ENCODE results near the gene NFIA.

Gene NFIA

GRCh38 chr1:61491497-61491896 is 409.1 kb downstream of the NFIA start:
- no peak overlapping the region for H3K23ac ChIP-seq (ENCODE audit: low read length)
- H4K91ac ChIP-seq (ENCODE audit: low read depth, low read length): no peak overlapping the region
- H3K4me1 ChIP-seq (ENCODE audit: control insufficient read depth in 1 of 2, insufficient read depth in 2 of 2, low read length in 2 of 2): no peaks in the 10 kb centered on the region
- no peak overlapping the region for H4K12ac ChIP-seq (ENCODE audit: low read depth, low read length)
- H3K79me1 ChIP-seq (ENCODE audit: low read length): no peaks in the 10 kb centered on the region
- no peak overlapping the region for H3K4me3 ChIP-seq (ENCODE audit: low read depth, low read length)
- H4K8ac ChIP-seq (ENCODE audit: low read depth, low read length): no peak overlapping the region
- H2AFZ ChIP-seq (ENCODE audit: insufficient read depth, low read length, poor library complexity): no peak overlapping the region
- no peak overlapping the region for H2BK12ac ChIP-seq (ENCODE audit: low read length)
- H3K14ac ChIP-seq (ENCODE audit: low read length): no peak overlapping the region
- no peak overlapping the region for H3K4me2 ChIP-seq (ENCODE audit: low read length)
- no CpG with 5 or more reads among the region's 4 CpGs for WGBS (ENCODE audit: extremely low coverage, insufficient coverage, insufficient read length)
- no peaks in the 10 kb centered on the region for H3K9me3 ChIP-seq (ENCODE audit: insufficient read depth, low read depth, low read length)
- H3K4ac ChIP-seq (ENCODE audit: low read depth, low read length): no peak overlapping the region
- no peaks in the 10 kb centered on the region for H3K27me3 ChIP-seq (ENCODE audit: insufficient read depth, low read length)
- H3K79me2 ChIP-seq (ENCODE audit: control insufficient read depth, insufficient read depth, low read length, poor library complexity): no peaks in the 10 kb centered on the region
- H3K9ac ChIP-seq (ENCODE audit: low read length): no peak overlapping the region
- H3K27ac ChIP-seq (ENCODE audit: low read depth, low read length): no peak overlapping the region
- no peak overlapping the region for H2AK5ac ChIP-seq (ENCODE audit: low read length)
- H2BK120ac ChIP-seq (ENCODE audit: insufficient read depth, low read length, poor library complexity): no peak overlapping the region
- no peak overlapping the region for H2BK5ac ChIP-seq (ENCODE audit: low read depth, low read length, poor library complexity)
- H3K36me3 ChIP-seq (ENCODE audit: control insufficient read depth in 1 of 2, insufficient read depth in 2 of 2, low read length in 2 of 2): no peaks in the 10 kb centered on the region
- DNase-seq: peak in 1 of 2 donors; percentile 55
- H3K18ac ChIP-seq (ENCODE audit: low read length): no peak overlapping the region

GRCh38 chr1:61494000-61494399 is 411.6 kb downstream of the NFIA start:
- no peak for DNase-seq
- Histone ChIP-seq H3K27ac (ENCODE audit: low read depth, low read length) (no peak overlapping the region), H4K12ac (ENCODE audit: low read depth, low read length) (no peak overlapping the region), H3K9ac (ENCODE audit: low read length) (no peak overlapping the region), H3K23ac (ENCODE audit: low read length) (no peak overlapping the region), H2BK5ac (ENCODE audit: low read depth, low read length, poor library complexity) (no peak overlapping the region), H2AK5ac (ENCODE audit: low read length) (no peak overlapping the region), H3K36me3 (ENCODE audit: control insufficient read depth in 1 of 2, insufficient read depth in 2 of 2, low read length in 2 of 2) (no peaks in the 10 kb centered on the region), H4K8ac (ENCODE audit: low read depth, low read length) (no peak overlapping the region), H3K27me3 (ENCODE audit: insufficient read depth, low read length) (no peaks in the 10 kb centered on the region), H4K91ac (ENCODE audit: low read depth, low read length) (no peak overlapping the region), H3K4me3 (ENCODE audit: low read depth, low read length) (no peak overlapping the region), H2BK12ac (ENCODE audit: low read length) (no peak overlapping the region), H3K4ac (ENCODE audit: low read depth, low read length) (no peak overlapping the region), H3K14ac (ENCODE audit: low read length) (no peak overlapping the region), H2BK120ac (ENCODE audit: insufficient read depth, low read length, poor library complexity) (no peak overlapping the region), H3K79me2 (ENCODE audit: control insufficient read depth, insufficient read depth, low read length, poor library complexity) (no peaks in the 10 kb centered on the region), H3K4me1 (ENCODE audit: control insufficient read depth in 1 of 2, insufficient read depth in 2 of 2, low read length in 2 of 2) (no peaks in the 10 kb centered on the region), H3K9me3 (ENCODE audit: insufficient read depth, low read depth, low read length) (no peaks in the 10 kb centered on the region), H3K18ac (ENCODE audit: low read length) (no peak overlapping the region), H2AFZ (ENCODE audit: insufficient read depth, low read length, poor library complexity) (no peak overlapping the region), H3K79me1 (ENCODE audit: low read length) (no peaks in the 10 kb centered on the region), H3K4me2 (ENCODE audit: low read length) (no peak overlapping the region)
- WGBS (ENCODE audit: extremely low coverage, insufficient coverage, insufficient read length): no CpG with 5 or more reads among the region's 3 CpGs

GRCh38 chr1:61496501-61496900 is 414.1 kb downstream of the NFIA start:
- Histone ChIP-seq H3K79me2 (ENCODE audit: control insufficient read depth, insufficient read depth, low read length, poor library complexity) (no peaks in the 10 kb centered on the region), H4K12ac (ENCODE audit: low read depth, low read length) (no peak overlapping the region), H3K9me3 (ENCODE audit: insufficient read depth, low read depth, low read length) (no peaks in the 10 kb centered on the region), H3K9ac (ENCODE audit: low read length) (no peak overlapping the region), H2BK120ac (ENCODE audit: insufficient read depth, low read length, poor library complexity) (no peak overlapping the region), H3K4me2 (ENCODE audit: low read length) (no peak overlapping the region), H3K36me3 (ENCODE audit: control insufficient read depth in 1 of 2, insufficient read depth in 2 of 2, low read length in 2 of 2) (no peaks in the 10 kb centered on the region), H3K23ac (ENCODE audit: low read length) (no peak overlapping the region), H2BK5ac (ENCODE audit: low read depth, low read length, poor library complexity) (no peak overlapping the region), H3K4me1 (ENCODE audit: control insufficient read depth in 1 of 2, insufficient read depth in 2 of 2, low read length in 2 of 2) (no peaks in the 10 kb centered on the region), H2BK12ac (ENCODE audit: low read length) (no peak overlapping the region), H3K27ac (ENCODE audit: low read depth, low read length) (no peak overlapping the region), H3K14ac (ENCODE audit: low read length) (no peak overlapping the region), H2AK5ac (ENCODE audit: low read length) (no peak overlapping the region), H3K27me3 (ENCODE audit: insufficient read depth, low read length) (no peaks in the 10 kb centered on the region), H2AFZ (ENCODE audit: insufficient read depth, low read length, poor library complexity) (no peak overlapping the region), H4K8ac (ENCODE audit: low read depth, low read length) (no peak overlapping the region), H3K18ac (ENCODE audit: low read length) (no peak overlapping the region), H3K4me3 (ENCODE audit: low read depth, low read length) (no peak overlapping the region), H3K4ac (ENCODE audit: low read depth, low read length) (no peak overlapping the region), H3K79me1 (ENCODE audit: low read length) (no peaks in the 10 kb centered on the region), H4K91ac (ENCODE audit: low read depth, low read length) (no peak overlapping the region)
- DNase-seq: peak; percentile 30 to 81
- no CpG with 5 or more reads among the region's 4 CpGs for whole genome bisulfite sequencing (ENCODE audit: extremely low coverage, insufficient coverage, insufficient read length)

- Histone ChIP-seq H3K14ac (ENCODE audit: low read length) (no peak overlapping the region), H4K8ac (ENCODE audit: low read depth, low read length) (no peak overlapping the region), H3K27me3 (ENCODE audit: insufficient read depth, low read length) (no peaks in the 10 kb centered on the region), H3K18ac (ENCODE audit: low read length) (no peak overlapping the region), H2BK12ac (ENCODE audit: low read length) (no peak overlapping the region), H3K79me1 (ENCODE audit: low read length) (no peaks in the 10 kb centered on the region), H3K4ac (ENCODE audit: low read depth, low read length) (no peak overlapping the region), H2BK120ac (ENCODE audit: insufficient read depth, low read length, poor library complexity) (no peak overlapping the region), H3K79me2 (ENCODE audit: control insufficient read depth, insufficient read depth, low read length, poor library complexity) (no peaks in the 10 kb centered on the region), H3K4me1 (ENCODE audit: control insufficient read depth in 1 of 2, insufficient read depth in 2 of 2, low read length in 2 of 2) (no peaks in the 10 kb centered on the region), H3K23ac (ENCODE audit: low read length) (no peak overlapping the region), H3K9ac (ENCODE audit: low read length) (no peak overlapping the region), H3K9me3 (ENCODE audit: insufficient read depth, low read depth, low read length) (no peaks in the 10 kb centered on the region), H3K4me3 (ENCODE audit: low read depth, low read length) (no peak overlapping the region), H2AK5ac (ENCODE audit: low read length) (no peak overlapping the region), H3K27ac (ENCODE audit: low read depth, low read length) (no peak overlapping the region), H2BK5ac (ENCODE audit: low read depth, low read length, poor library complexity) (no peak overlapping the region), H4K12ac (ENCODE audit: low read depth, low read length) (no peak overlapping the region), H3K36me3 (ENCODE audit: control insufficient read depth in 1 of 2, insufficient read depth in 2 of 2, low read length in 2 of 2) (no peaks in the 10 kb centered on the region), H3K4me2 (ENCODE audit: low read length) (no peak overlapping the region), H2AFZ (ENCODE audit: insufficient read depth, low read length, poor library complexity) (no peak overlapping the region), H4K91ac (ENCODE audit: low read depth, low read length) (no peak overlapping the region)
- DNase-seq: no peak
- WGBS (ENCODE audit: extremely low coverage, insufficient coverage, insufficient read length): no CpG with 5 or more reads among the region's 3 CpGs
Observed at GRCh38 chr1:61497013-61497412, 414.7 kb downstream of the NFIA start.

Data from trophoblast cell (in vitro differentiated cells and primary cell).